Activated CD8-positive, alpha-beta T cell treated with anti-CD3 and anti-CD28 coated beads for 36 hours (primary cell): ENCODE results near the gene TMEM236. TPM values are rescaled to one million over a fixed set of nuclear protein-coding genes. Genes with fewer than 3 reads are reported as not detected.
"Not testable (repeated sequence)": the region's sequence is repeated elsewhere in the genome, so short reads cannot be mapped to it uniquely, and the experiment has no call there.

Source experiments
- ATAC-seq: fragments of 200-7000 bp; cut with Tn5 transposase; one replicate; pipeline ENCODE4 v1.10.0; 2021; ENCODE audit warnings: mild to moderate bottlenecking, moderate library complexity
- CTCF ChIA-PET: fragments of 350-600 bp; sonication (Branson Sonifier 250); formaldehyde crosslinking; loops from one replicate; lab custom pipeline; 2021; ENCODE audit warnings: antibody characterized with exemption; lab: Charles Lee
- POLR2A ChIA-PET: fragments of 350-600 bp; sonication (Branson Sonifier 250); formaldehyde crosslinking; loops from one replicate; lab custom pipeline; 2021; ENCODE audit warnings: antibody characterized with exemption; lab: Charles Lee
- DNase-seq: peaks from one replicate; pipeline ENCODE4 v3.0.0-alpha.2; 2020
- H3K27ac Mint-ChIP-seq: one replicate; pipeline ENCODE4 v1.8.0; 2021; ENCODE audit warnings: mild to moderate bottlenecking, mixed read lengths
- H3K27me3 Mint-ChIP-seq: one replicate; pipeline ENCODE4 v1.8.0; 2021; ENCODE audit warnings: mixed read lengths
- H3K36me3 Mint-ChIP-seq: one replicate; pipeline ENCODE4 v1.8.0; 2021; ENCODE audit warnings: low read depth, mixed read lengths
- H3K4me1 Mint-ChIP-seq: one replicate; pipeline ENCODE4 v1.8.0; 2021; ENCODE audit warnings: low read depth, mixed read lengths
- H3K4me3 Mint-ChIP-seq: one replicate; pipeline ENCODE4 v1.8.0; 2021; ENCODE audit warnings: mild to moderate bottlenecking, moderate library complexity, mixed read lengths
- H3K9me3 Mint-ChIP-seq: one replicate; pipeline ENCODE4 v1.8.0; 2021; ENCODE audit warnings: mixed read lengths
- CTCF ChIP-seq: fragments of 200-600 bp; IDR thresholded peaks from one replicate; pipeline ENCODE4 v1.8.0; 2022; ENCODE audit warnings: antibody characterized with exemption, mild to moderate bottlenecking
- intact Hi-C: fragments of 100-400 bp; cut with micrococcal nuclease; formaldehyde crosslinking; loops from one replicate; pipeline ENCODE4 v1.10.0; 2022
- total RNA-seq, 2 experiments: library from RNA; stranded (reverse); gene quantifications; one replicate each; pipeline ENCODE4 v1.2.3, GENCODE V29; 2021

The TMEM236 gene
- total RNA-seq, 2 experiments from 2014 or later = 0.11 to 0.16 TPM

GRCh38 chr10:17710181-17710580 lies 41.8 kb upstream of the TMEM236 start:
- ATAC-seq = no peak
- no peaks in the 10 kb centered on the region for H3K9me3 Mint-ChIP-seq
- H3K4me3 Mint-ChIP-seq = no peak overlapping the region
- CTCF ChIA-PET = interaction anchor here (1.5 kb wide), 1 partner anchor 101 kb away, joined by 4 read pairs; no protein-coding TSS in a partner anchor
- DNase-seq = no peak
- no peak overlapping the region for H3K27ac Mint-ChIP-seq
- H3K36me3 Mint-ChIP-seq = peaks cover 29% of the 10 kb centered on the region
- no peak for TF ChIP-seq CTCF
- H3K27me3 Mint-ChIP-seq = no peaks in the 10 kb centered on the region
- POLR2A ChIA-PET = no interaction called here
- H3K4me1 Mint-ChIP-seq = no peaks in the 10 kb centered on the region
- intact Hi-C loops = no loop called here

GRCh38 chr10:17712053-17712452 lies 39.9 kb upstream of the TMEM236 start:
- intact Hi-C loops = no loop called here
- no peak for ATAC-seq
- Mint-ChIP-seq H3K27ac (no peak overlapping the region), H3K4me1 (no peaks in the 10 kb centered on the region), H3K36me3 (peaks cover 34% of the 10 kb centered on the region), H3K4me3 (no peak overlapping the region), H3K27me3 (no peaks in the 10 kb centered on the region), H3K9me3 (no peaks in the 10 kb centered on the region)
- CTCF ChIA-PET = interaction anchor here (1.0 kb wide), 1 partner anchor 283 kb away, joined by 3 read pairs; no protein-coding TSS in a partner anchor
- no peak for DNase-seq
- TF ChIP-seq CTCF = no peak
- POLR2A ChIA-PET = interaction anchor here (0.5 kb wide), 1 partner anchor 18 kb away, joined by 3 read pairs; no protein-coding TSS in a partner anchor

- intact Hi-C loops = no loop called here
- POLR2A ChIA-PET = no interaction called here
- H3K27ac Mint-ChIP-seq = no peak overlapping the region
- TF ChIP-seq CTCF = no peak
- H3K4me1 Mint-ChIP-seq = no peaks in the 10 kb centered on the region
- CTCF ChIA-PET = interaction anchor here (1.0 kb wide), 1 partner anchor 283 kb away, joined by 3 read pairs; no protein-coding TSS in a partner anchor
- H3K9me3 Mint-ChIP-seq = no peaks in the 10 kb centered on the region
- no peak for ATAC-seq
- H3K36me3 Mint-ChIP-seq = peaks cover 36% of the 10 kb centered on the region
- H3K4me3 Mint-ChIP-seq = no peak overlapping the region
- no peaks in the 10 kb centered on the region for H3K27me3 Mint-ChIP-seq
- no peak for DNase-seq
Measured at GRCh38 chr10:17712717-17713471, 39.1 kb upstream of the TMEM236 start.

GRCh38 chr10:17713758-17714157 lies 38.2 kb upstream of the TMEM236 start:
- ChIA-PET CTCF (no interaction called here), POLR2A (no interaction called here)
- no peak overlapping the region for H3K27ac Mint-ChIP-seq
- no peak for ATAC-seq
- DNase-seq = no peak
- H3K9me3 Mint-ChIP-seq = no peaks in the 10 kb centered on the region
- no peaks in the 10 kb centered on the region for H3K4me1 Mint-ChIP-seq
- H3K4me3 Mint-ChIP-seq = no peak overlapping the region
- intact Hi-C loops = no loop called here
- H3K36me3 Mint-ChIP-seq = peaks cover 38% of the 10 kb centered on the region
- no peak for TF ChIP-seq CTCF
- H3K27me3 Mint-ChIP-seq = no peaks in the 10 kb centered on the region

GRCh38 chr10:17716161-17716560 lies 35.8 kb upstream of the TMEM236 start:
- Mint-ChIP-seq H3K4me1 (no peaks in the 10 kb centered on the region), H3K27ac (no peak overlapping the region), H3K36me3 (peaks cover 46% of the 10 kb centered on the region), H3K4me3 (no peak overlapping the region), H3K9me3 (no peaks in the 10 kb centered on the region), H3K27me3 (no peaks in the 10 kb centered on the region)
- DNase-seq (no peak), ATAC-seq (no peak)
- no peak for TF ChIP-seq CTCF
- ChIA-PET CTCF (no interaction called here), POLR2A (no interaction called here)
- intact Hi-C loops = no loop called here

- CTCF ChIA-PET, POLR2A ChIA-PET, DNase-seq, H3K4me1 Mint-ChIP-seq, H3K27ac Mint-ChIP-seq, ATAC-seq, H3K27me3 Mint-ChIP-seq, intact Hi-C loops, H3K4me3 Mint-ChIP-seq, H3K9me3 Mint-ChIP-seq: not testable (repeated sequence)
- H3K36me3 Mint-ChIP-seq = peaks cover 34% of the 10 kb centered on the region
Measured at GRCh38 chr10:17722317-17723014, 29.5 kb upstream of the TMEM236 start.
